ENCODE results near the gene ZAR1.
"Not testable (repeated sequence)": the region's sequence is repeated elsewhere in the genome, so short reads cannot be mapped to it uniquely, and the experiment has no call there.

The ZAR1 gene, protein sequence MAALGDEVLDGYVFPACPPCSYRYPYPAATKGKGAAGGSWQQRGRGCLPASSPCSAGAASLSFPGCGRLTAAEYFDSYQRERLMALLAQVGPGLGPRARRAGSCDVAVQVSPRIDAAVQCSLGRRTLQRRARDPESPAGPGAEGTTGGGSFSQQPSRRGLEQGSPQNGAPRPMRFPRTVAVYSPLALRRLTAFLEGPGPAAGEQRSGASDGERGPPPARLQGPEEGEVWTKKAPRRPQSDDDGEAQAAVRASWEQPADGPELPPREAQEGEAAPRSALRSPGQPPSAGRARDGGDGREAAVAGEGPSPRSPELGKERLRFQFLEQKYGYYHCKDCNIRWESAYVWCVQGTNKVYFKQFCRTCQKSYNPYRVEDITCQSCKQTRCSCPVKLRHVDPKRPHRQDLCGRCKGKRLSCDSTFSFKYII

GRCh38 chr4:48490012-48490679 lies at the start of gene ZAR1:
ZAR1 (plus strand) TSS chr4:48490252; CDS start chr4:48490292, 40 bp downstream.
- peak in 1 of 58 donors; percentile 6 for DNase-seq

DNA sequence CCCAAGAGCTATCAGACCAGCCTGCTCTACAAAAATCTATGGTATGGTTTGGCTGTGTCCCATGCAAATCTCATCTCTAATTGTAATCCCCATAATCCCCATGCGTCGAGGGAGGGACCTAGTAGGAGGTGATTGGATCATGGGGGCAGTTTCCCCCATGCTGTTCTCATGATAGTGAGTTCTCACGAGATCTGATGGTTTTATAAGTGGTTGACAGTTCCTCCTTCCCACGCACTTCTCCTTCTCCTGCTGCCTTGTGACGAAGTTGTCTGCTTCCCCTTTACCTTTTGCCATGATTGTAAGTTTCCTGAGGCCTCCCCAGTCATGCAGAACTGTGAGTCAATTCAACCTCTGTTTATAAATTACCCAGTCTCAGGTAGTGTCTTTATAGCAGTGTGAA lies 49.1 kb upstream of the ZAR1 start:
- not testable (repeated sequence) for DNase-seq

GRCh38 chr4:48445704-48446103 lies 44.3 kb upstream of the ZAR1 start:
- no peak for DNase-seq

- DNase-seq = no peak
These were observed 43.4 kb upstream of the ZAR1 start for GRCh38 chr4:48446642-48447041.

- DNase-seq = no peak
These were observed 40.9 kb upstream of the ZAR1 start for GRCh38 chr4:48449151-48449550.

DNA sequence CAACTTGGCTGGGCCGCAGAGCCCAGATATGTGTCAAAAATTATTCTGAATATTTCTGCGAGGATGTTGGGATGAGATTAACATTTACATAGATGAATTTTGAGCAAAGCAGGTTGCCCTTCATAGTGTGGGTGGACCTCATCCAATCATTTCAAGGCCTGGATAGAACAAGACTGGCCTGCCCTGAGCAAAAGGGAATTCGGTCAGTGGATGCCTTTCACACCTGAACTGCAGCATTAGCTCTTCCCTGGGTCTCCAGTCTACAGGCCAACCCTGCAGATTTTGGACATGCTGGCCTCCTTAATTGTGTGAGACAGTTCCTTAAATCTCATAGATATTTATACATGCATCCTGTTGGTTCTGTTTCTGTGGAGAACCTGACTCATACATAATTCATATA lies 39.3 kb upstream of the ZAR1 start:
- no peak for DNase-seq

DNA sequence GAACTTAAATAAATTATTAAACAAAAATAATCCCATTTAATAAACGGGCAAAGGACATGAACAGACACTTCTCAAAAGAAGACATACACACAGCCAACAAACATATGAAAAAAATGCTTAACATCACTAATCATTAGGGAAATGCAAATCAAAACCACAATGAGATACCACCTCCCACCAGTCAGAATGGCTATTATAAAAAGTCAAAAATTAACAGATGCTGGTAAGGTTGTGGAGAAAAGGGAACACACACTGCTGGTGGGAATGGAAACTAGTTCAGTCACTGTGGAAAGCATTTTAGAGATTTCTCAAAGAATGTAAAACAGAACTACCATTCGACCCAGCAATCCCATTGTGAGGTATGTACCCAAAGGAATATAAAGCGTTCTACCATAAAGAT lies 38.4 kb upstream of the ZAR1 start:
- not testable (repeated sequence) for DNase-seq

DNA sequence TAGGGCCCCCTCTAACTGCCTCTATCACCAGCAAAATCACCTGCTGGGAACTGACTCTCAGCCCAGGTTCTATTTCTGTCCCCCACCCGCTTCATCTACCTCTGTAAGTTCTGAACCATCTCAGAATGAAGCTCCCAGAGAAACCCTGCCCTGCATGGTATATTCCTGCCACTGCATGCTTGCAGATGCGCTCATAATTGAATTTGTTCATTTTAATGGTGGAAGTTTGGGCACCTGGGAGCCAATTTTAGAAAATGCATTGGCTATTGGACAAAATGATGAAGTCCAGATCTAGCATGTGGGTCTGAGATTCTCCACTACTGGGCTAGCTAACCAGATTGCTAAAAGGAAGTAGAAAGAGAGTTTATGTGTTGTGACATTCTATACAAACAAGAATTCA lies 35.5 kb upstream of the ZAR1 start:
- no peak for DNase-seq

- DNase-seq = no peak
These were observed 29.1 kb upstream of the ZAR1 start for GRCh38 chr4:48461000-48461399.

DNA sequence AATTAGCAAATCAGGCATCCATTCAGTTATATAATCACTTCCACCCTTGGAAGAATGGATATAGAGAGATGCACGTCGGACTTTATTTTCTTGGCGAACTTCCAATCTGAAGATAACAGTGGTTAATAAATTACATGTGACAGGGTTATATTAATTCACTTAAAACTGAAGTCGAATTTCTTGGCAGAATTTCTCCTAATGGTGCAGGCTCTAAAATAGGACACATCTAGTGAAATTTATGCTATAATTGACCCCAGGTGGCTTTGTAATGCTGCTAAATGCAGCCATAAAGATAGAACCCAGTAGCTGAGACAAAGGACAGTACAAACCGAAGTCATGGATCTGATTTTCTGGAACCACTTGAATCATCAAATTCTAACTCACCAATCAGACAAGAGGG lies 27.7 kb upstream of the ZAR1 start:
- DNase-seq = no peak

DNA sequence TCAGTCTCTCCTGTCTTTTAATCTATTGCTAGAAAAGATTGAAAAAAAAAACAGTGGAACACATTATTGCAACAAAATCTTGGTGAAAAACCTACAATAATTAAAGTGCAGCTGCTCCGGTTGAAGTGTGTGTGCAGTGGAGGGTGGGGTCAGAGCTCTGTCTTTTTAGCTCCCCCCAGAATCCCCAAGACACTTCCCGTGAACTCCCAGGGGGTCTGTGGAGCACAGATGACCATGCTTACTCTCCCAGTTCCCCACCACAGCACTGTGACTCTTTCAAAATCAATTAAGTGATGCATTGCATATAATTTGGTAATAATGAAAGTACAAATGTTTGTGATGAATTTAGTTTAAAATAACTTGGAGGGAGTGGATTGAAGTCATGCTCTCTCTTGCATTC lies 22.6 kb upstream of the ZAR1 start:
- no peak for DNase-seq

- DNase-seq = no peak
These were observed 22.2 kb upstream of the ZAR1 start for GRCh38 chr4:48467891-48468290.

- no peak for DNase-seq
These were observed 19.9 kb upstream of the ZAR1 start for GRCh38 chr4:48470137-48470536.

DNA sequence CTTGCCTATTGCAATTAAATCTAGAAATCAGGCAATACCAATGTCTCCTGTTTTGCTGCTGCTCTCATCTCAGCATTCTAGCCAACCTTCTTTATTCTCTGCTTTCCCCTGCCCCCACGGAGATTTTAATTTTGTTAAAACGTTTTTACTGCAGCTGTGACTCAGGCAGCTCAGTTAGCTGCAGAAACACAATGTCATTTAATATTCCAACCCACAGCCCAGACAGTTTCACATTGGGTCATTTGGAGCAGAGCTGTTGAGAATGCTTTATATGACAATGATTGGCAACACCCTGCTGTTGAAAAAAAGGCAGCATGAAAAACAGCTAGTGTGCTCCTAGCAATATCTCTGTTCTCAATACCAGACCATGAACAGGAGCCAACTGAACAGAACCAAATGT lies 19.5 kb upstream of the ZAR1 start:
- DNase-seq = peak in 10 of 58 donors; percentile 6 to 26 (median 12)

GRCh38 chr4:48472794-48473193 lies 17.3 kb upstream of the ZAR1 start:
- no peak for DNase-seq

GRCh38 chr4:48475770-48476169 lies 14.3 kb upstream of the ZAR1 start:
- no peak for DNase-seq

- DNase-seq = no peak
These were observed 11.8 kb upstream of the ZAR1 start for GRCh38 chr4:48478273-48478672.

- no peak for DNase-seq
These were observed 8.5 kb upstream of the ZAR1 start for GRCh38 chr4:48481581-48481980.

GRCh38 chr4:48483006-48483776 lies 6.9 kb upstream of the ZAR1 start, which contains the start of gene SLC10A4:
SLC10A4 (plus strand) TSS chr4:48483343; CDS start chr4:48483562, 219 bp downstream.
- DNase-seq = no peak

- no peak for DNase-seq
These were observed 6.1 kb upstream of the ZAR1 start for GRCh38 chr4:48483777-48484493.

- no peak for DNase-seq
These were observed 5.4 kb upstream of the ZAR1 start for GRCh38 chr4:48484494-48485168.

Data from anterior cingulate cortex (tissue), 58 donors.